HTERT RPE-1 (cell line): ENCODE data around the gene AGPAT4.
"Not testable (repeated sequence)": the region's sequence is repeated elsewhere in the genome, so short reads cannot be mapped to it uniquely, and the experiment has no call there.

Experiments used
- in situ Hi-C: fragments of 300-500 bp; cut with MboI; formaldehyde crosslinking; loops from 4 replicates; pipeline ENCODE4 v1.14.3; 2020; ENCODE audit warnings: low sequenced_read_pairs

Gene AGPAT4

GRCh38 chr6:161228921-161229591 is 44.8 kb downstream of the AGPAT4 start:
- in situ Hi-C loops, result no loop called here

- in situ Hi-C loops, result no loop called here
Observed at GRCh38 chr6:161228096-161228495, 45.8 kb downstream of the AGPAT4 start.

DNA sequence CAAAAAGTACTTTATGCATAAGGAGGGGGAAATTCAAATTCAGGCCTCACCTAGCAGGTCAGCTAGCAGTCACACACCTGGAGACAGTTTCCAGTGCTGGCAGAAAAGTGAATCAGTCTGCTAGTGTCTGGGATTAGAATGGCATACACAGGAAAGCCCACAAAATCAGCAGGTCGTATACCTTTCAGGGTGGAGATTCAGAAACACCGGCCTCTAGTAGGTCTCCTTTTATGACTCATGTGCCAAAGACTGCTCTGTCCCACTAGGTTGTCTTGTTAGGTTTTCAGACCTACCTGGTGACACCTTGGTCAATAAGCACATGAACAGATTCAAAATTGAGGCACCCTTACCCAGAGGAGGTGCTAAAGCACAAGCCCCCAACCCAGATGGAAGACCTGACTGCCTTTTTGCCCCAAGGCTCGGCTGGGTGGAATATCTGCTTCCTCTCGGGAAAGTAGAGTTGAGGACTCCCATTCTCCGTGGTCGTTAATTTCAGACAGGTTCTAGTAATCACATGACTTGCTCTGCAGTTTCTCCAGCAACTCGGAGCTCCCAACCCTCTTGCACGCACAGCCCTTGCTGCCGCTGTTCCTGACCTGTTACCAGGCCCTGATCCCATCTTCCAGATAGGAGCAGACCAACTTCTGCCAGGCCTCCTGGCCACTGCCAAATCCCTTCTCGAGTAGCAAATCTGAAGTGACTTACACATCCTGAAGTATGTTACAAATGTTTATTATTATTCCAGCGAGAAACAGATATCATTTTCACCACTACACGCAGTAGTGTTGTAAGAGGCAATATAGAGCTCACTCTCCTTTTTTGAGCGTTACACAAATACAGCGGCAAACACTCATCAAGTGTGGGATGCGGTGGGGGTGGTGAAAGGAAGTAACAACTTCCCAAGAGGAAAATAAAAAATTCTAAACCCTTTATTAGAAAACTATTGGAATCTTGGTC is 46.6 kb downstream of the AGPAT4 start:
- in situ Hi-C loops, result no loop called here

GRCh38 chr6:161226009-161226964 is 47.6 kb downstream of the AGPAT4 start:
- in situ Hi-C loops, result no loop called here

DNA sequence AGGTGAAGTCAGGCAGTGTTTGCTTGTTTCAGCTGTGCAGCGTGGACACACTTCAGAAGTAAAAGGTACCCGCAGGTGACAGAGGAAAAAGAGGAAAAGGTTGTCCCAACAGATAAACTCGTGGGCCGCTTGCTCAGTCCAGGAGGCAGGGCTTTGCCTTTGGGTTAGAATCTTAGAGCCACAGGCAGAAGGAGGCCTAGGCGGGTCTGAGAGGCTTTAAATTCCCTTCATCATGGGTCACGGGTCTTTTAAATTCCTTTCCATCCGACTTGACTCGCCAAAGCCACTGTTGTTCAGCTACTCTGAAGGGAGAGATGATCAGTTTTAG is 48.2 kb downstream of the AGPAT4 start:
- in situ Hi-C loops, result no loop called here

GRCh38 chr6:161224951-161225680 is 48.7 kb downstream of the AGPAT4 start:
- in situ Hi-C loops, result not testable (repeated sequence)

GRCh38 chr6:161223646-161224045 is 50.2 kb downstream of the AGPAT4 start:
- in situ Hi-C loops, result no loop called here

DNA sequence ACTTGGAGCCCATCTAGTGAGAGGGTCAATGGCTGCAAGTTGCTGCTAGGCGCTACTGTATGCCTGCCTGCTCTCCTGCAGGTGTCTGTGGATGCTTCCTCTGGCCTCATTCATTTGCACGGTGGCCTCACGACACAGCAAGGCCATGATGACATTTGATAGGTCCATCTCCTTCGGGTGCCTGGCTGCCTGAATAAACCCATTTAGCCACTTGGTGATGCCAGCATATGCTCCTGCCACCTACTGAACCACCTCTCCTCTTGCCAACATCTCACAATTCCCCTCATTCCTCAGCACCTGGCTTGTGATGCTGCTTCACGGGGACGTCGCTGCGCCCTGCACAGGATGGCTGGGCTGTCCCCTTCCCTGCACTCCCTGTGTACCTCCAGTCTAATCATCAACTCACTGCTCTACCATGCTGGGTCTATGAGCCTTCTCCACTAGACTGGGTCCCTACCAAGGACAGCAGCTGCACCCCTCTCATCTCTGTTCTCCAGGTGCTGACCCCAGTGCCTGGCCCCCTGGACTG is 51.1 kb downstream of the AGPAT4 start:
- in situ Hi-C loops, result no loop called here

GRCh38 chr6:161220346-161220745 is 53.5 kb downstream of the AGPAT4 start:
- in situ Hi-C loops, result no loop called here

- in situ Hi-C loops, result no loop called here
Observed at GRCh38 chr6:161219680-161220079, 54.2 kb downstream of the AGPAT4 start.

DNA sequence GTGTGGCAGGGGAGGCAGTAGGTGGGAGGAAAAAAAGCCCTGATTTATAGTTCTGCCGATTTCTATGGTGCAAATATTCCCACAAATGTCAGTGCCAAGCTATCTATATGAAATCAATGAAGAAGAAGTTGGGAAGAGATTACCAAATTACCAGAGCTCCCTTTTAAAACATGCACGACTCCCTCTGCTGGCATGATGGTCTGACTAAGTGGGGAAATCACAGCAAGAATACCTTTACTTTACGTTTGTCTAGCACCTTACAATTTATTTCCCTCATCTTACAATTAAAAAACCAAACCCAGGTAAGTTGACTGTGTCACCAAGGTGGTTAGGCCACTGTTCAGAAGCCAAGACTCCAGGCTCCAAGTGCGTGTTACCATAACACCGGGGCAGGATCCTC is 55.6 kb downstream of the AGPAT4 start:
- in situ Hi-C loops, result no loop called here

DNA sequence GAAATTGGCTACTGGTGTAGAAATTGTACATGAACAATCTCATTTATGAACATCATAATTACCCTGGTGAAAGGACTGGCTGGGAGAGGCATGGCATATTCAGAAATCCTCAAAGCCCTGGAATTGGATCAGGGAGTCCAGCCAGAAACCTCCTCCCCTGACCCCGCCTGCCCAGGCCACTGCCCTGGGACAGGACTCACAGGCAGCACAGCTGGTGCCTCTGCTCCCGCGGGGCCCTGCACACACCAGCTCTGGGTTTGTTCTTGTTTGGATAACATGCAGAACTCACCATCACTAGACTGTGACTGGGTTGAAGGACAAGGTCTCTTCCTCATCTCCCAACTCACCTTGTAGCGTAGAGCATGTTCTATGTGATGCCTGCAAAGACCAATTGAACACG is 56.2 kb downstream of the AGPAT4 start:
- in situ Hi-C loops, result no loop called here

GRCh38 chr6:161216616-161217205 is 57.1 kb downstream of the AGPAT4 start:
- in situ Hi-C loops, result no loop called here

DNA sequence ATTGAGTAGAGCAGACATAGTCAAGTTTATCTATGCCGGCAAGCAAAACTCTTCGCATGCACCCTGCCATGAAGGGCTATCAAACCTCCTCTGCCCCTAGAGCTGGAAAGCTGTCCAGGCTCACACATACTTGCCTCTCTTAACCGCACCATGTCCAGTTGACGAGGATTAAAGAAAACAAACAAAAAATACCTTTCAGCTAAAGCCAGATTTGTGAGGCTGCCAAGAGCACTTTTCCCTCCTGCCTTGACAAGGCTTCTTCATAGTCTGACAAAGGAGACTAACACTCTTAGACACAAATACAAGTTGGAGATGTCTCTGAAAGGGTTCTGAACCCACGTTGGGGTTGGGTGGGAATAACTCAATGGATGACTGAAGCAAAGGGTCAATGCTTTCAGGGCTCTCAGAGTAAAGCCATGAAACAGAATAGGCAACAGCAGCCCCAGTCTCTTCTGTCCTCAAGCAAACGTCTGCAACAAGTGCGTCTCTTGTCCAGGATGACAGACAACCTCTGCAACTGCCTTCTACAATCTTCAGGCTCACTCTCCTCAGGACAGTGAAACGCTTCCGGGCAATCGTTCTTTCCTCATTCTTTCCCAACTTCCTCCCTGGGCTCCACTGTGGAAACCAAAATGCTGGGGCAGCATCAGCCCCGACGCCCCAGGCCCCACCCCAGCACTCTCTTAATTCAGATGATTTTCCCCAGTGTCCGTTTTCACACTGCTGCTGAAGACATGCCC is 57.8 kb downstream of the AGPAT4 start:
- in situ Hi-C loops, result no loop called here

DNA sequence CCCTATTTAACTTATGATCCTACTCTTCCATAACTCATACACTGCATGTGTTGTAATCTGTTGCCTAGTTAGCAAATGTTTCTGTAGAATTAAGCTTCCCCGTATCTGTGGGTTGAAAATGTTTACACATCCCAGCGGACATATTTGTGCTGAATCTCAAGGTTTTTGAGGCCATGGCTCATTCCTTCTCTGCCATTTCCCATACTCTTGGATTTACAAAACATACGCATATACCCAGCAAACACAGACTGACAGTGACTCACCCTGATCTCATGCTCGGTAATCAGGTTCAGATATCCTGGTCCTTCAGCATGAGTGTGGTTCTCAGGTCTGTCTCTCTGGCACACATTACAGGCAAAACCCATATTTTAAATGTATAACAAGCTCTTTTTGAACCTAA is 58.7 kb downstream of the AGPAT4 start:
- in situ Hi-C loops, result no loop called here

- in situ Hi-C loops, result no loop called here
Observed at GRCh38 chr6:161214722-161215121, 59.1 kb downstream of the AGPAT4 start.

DNA sequence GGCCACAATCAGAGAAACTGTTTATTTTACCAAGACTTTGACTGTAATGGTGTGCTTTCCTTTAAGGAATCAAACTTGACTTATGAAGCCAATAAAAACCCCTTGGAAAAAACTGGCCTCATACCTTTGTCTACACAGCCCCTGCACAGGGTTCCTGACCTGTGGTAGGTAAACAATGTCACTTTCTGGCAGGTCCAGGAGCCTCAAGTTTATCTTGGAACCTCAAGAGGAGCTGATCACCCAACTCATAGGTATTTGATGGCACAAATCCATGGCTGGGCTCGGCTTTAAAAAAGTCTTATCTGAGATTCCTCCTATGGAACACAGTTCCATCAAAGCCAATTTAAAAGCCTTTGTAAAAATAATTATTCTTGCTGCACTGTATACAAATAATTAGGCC is 61.0 kb downstream of the AGPAT4 start:
- in situ Hi-C loops, result no loop called here

DNA sequence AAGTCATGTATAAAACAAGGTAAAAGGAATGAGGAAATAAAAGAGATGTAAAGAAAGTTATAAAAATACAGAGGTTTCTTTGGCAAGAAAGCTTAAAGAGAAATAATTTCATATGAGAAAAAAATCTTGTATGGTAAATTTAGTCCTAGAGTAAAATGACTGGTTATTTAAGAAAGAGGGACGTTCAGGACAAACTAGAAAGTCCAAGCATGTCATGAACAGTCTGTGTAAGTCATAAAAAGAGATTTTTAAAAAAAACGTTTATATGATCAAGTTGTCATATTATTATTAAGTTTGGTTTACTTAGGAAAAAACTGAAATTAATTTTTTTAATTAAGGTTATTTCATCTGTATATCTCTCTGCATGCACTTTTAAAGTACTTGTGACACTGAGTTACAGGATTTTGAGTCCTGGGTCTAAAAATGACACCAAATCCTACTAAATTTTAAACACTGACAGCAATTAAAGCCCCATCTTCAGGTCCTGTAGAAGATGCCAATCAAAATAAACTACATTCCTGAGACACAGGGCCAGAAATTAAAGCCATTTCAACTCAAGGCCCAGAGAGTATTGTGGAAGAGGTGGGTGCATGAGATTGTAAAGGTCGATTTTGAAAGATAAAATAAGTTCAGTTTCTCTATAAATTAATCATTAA is 62.4 kb downstream of the AGPAT4 start:
- in situ Hi-C loops, result no loop called here

DNA sequence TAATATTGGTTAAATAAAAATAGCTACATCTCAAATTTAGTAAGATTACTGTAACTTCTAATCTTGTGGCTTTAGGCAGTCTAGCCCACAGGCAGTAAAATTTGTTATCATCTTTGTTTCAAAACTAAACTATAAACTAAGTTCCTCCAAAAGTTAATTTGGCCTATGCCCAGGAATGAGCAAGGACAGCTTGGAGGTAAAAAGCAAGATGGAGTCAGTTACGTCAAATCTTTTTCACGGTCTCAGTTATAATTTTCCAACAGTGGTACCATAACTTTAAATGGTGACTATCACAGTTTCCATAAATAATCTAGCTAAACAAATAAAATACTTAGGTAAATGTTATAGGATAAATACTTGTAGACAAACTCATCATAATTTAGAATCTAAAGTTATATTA is 63.0 kb downstream of the AGPAT4 start:
- in situ Hi-C loops, result no loop called here
